ENCODE measurements around the gene SOX6. TPM values are rescaled to one million over a fixed set of nuclear protein-coding genes. Genes with fewer than 3 reads are reported as not detected.

The SOX6 gene
- total and polyA plus RNA-seq, 4 donors: under 0.01 to 11.8 (median 4.8) TPM

DNA sequence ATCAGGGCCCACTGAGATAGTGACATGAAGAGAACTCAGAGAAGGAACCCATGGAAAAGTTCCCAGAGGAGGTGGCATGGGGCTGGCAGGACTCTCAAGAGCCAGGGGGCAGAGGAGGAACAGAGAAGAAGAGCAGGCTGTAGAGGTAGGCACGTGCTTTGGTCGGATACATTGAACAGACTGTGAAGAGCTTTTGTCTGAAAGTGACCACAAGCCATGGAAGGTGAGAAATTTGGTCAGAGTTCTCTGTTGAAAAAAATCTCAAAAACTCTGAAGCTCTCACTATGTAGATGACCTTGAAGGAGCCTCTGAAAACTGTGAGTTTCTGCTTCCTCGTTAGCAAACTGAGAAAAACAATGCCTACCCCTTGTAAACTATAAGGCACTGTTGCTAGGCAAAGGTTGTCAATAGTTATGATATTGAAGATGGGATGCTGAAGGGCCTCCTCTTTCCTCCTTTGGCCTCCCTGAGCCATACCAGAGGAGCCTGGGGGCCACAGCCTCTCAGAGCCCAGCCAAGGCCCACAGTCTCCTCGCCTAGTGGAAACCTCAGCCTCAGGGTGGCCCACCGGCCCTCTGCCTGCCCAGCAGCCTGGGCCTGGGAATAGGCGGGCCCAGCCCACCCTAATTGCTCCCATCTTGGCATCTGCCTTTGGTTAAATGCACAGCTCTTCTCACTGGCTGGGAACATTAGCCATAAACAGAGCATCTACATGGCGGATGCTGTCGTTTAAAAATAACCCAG lies 415.7 kb downstream of the SOX6 start:
- Histone ChIP-seq H3K9me3 (ENCODE audit: control insufficient read depth, low read length) (no peaks in the 10 kb centered on the region), H3K36me3 (ENCODE audit: control insufficient read depth in 1 of 2, insufficient read depth in 2 of 2, low read length in 1 of 2) (no peaks in the 10 kb centered on the region), H3K27me3 (ENCODE audit: control insufficient read depth in 1 of 2, insufficient read depth in 2 of 2, low read length in 1 of 2) (no peaks in the 10 kb centered on the region), H3K4me3 (ENCODE audit: low read length in 2 of 2) (no peak overlapping the region), H3K4me1 (ENCODE audit: control insufficient read depth in 1 of 2, insufficient read depth in 2 of 2, low read length in 2 of 2) (no peaks in the 10 kb centered on the region), H3K27ac (ENCODE audit: low read depth in 1 of 2, low read length in 2 of 2) (no peak overlapping the region)
- ATAC-seq (ENCODE audit: low FRiP score): no peak
- intact Hi-C loops (cut with DNase I): no loop called here
- 85 to 87% methylated on average over 8 of the region's 8 CpGs for whole genome bisulfite sequencing, 2 donors
- no peak for DNase-seq

DNA sequence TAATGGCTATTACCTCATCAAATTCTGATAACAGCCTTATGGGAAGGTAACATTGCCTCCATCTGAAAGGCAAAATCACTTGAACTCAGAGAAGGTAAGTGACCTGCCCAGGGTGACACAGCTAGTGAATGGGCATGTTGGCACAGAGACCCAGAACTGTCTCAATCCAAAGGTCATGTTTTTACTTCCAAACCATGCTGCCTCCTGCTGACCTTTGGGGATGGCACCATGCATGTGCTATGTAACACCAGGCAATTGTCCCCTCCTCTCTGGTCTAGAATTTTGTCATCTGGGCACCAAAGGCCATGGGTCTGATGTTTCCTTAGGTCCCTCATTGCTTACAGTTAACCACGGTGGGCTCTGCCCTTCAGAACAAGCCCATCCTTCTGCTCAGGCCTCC lies 417.4 kb downstream of the SOX6 start:
- no peak for ATAC-seq (ENCODE audit: low FRiP score)

DNA sequence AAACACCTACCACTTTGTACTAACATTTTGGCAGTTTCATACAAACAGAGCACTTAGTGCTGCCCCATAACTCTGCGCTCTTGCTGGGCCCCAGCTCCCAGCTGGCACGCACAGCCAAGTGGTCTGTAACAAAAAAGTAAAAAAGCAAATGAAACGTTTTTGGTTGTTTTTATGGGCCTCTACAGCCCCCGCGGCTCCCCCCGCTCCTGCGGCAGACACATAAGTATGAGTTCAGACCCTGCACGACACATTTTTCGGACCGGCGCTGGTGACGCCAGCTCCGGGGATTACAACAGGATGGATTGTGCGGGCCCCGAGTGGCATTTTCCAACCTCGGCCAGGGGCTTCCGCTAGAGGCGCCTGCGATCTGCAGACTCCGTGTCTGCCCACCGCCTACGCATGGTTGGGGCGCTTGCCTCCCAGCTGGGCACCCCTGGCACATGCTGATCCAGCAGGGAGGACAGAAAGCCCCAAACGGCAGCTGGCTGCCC lies 418.2 kb downstream of the SOX6 start:
- Histone ChIP-seq H3K27ac (ENCODE audit: low read depth in 1 of 2, low read length in 2 of 2) (no peak overlapping the region), H3K4me3 (ENCODE audit: low read length in 2 of 2) (no peak overlapping the region), H3K9me3 (ENCODE audit: control insufficient read depth, low read length) (no peaks in the 10 kb centered on the region), H3K36me3 (ENCODE audit: control insufficient read depth in 1 of 2, insufficient read depth in 2 of 2, low read length in 1 of 2) (no peaks in the 10 kb centered on the region), H3K4me1 (ENCODE audit: control insufficient read depth in 1 of 2, insufficient read depth in 2 of 2, low read length in 2 of 2) (no peaks in the 10 kb centered on the region), H3K27me3 (ENCODE audit: control insufficient read depth in 1 of 2, insufficient read depth in 2 of 2, low read length in 1 of 2) (no peaks in the 10 kb centered on the region)
- DNase-seq (peak in 1 of 2 donors; percentile 49), ATAC-seq (ENCODE audit: low FRiP score) (peak; percentile 13)
- intact Hi-C loops (cut with DNase I): no loop called here
- WGBS, 2 donors: 71 to 78% methylated on average over 24 of the region's 24 CpGs

More for the DNA sequence above, 417.4 kb downstream of the SOX6 start:
- Histone ChIP-seq H3K27ac (ENCODE audit: low read depth in 1 of 2, low read length in 2 of 2) (no peak overlapping the region), H3K27me3 (ENCODE audit: control insufficient read depth in 1 of 2, insufficient read depth in 2 of 2, low read length in 1 of 2) (no peaks in the 10 kb centered on the region), H3K4me1 (ENCODE audit: control insufficient read depth in 1 of 2, insufficient read depth in 2 of 2, low read length in 2 of 2) (no peaks in the 10 kb centered on the region), H3K36me3 (ENCODE audit: control insufficient read depth in 1 of 2, insufficient read depth in 2 of 2, low read length in 1 of 2) (no peaks in the 10 kb centered on the region), H3K9me3 (ENCODE audit: control insufficient read depth, low read length) (no peaks in the 10 kb centered on the region), H3K4me3 (ENCODE audit: low read length in 2 of 2) (no peak overlapping the region)
- DNase-seq: no peak
- intact Hi-C loops (cut with DNase I): no loop called here
- 100% methylated on average over 1 of the region's 1 CpG for WGBS, 2 donors

DNA sequence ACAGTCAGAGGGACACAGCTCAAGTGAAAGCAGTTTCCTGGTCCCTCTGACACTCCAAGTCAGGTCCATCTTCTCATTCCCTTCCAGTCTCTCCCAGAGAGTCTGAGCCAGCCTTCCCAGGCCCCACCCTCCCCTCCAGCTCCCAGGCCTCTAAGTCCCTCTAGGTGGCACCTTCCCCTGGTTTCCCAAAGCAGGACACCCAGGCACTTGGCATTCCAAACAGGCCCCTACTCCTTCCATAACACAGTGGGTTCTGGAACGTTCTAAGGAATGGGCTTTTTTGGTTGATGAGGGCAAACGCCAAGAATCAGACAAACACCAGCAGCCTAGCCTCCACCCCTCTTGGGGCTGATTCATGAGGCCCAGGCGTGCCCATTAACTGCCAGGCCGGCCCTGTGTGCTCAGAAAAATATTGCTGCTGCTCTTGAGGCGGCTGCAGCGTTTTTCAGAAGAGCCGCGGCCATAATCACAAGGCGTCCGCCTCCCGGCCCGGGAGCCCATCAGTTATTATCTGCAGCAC lies 418.7 kb downstream of the SOX6 start:
- ATAC-seq (ENCODE audit: low FRiP score) (no peak), DNase-seq (no peak)
- H3K27ac ChIP-seq (ENCODE audit: low read depth in 1 of 2, low read length in 2 of 2): no peak overlapping the region
- intact Hi-C loops (cut with DNase I): no loop called here
- no peaks in the 10 kb centered on the region for H3K9me3 ChIP-seq (ENCODE audit: control insufficient read depth, low read length)
- H3K36me3 ChIP-seq (ENCODE audit: control insufficient read depth in 1 of 2, insufficient read depth in 2 of 2, low read length in 1 of 2): no peaks in the 10 kb centered on the region
- H3K4me1 ChIP-seq (ENCODE audit: control insufficient read depth in 1 of 2, insufficient read depth in 2 of 2, low read length in 2 of 2): no peaks in the 10 kb centered on the region
- no peaks in the 10 kb centered on the region for H3K27me3 ChIP-seq (ENCODE audit: control insufficient read depth in 1 of 2, insufficient read depth in 2 of 2, low read length in 1 of 2)
- 61 to 62% methylated on average over 12 of the region's 12 CpGs for WGBS, 2 donors
- no peak overlapping the region for H3K4me3 ChIP-seq (ENCODE audit: low read length in 2 of 2)

GRCh38 chr11:15936011-15936410 lies 420.3 kb downstream of the SOX6 start:
- ATAC-seq (ENCODE audit: low FRiP score): no peak
- no peaks in the 10 kb centered on the region for H3K27me3 ChIP-seq (ENCODE audit: control insufficient read depth in 1 of 2, insufficient read depth in 2 of 2, low read length in 1 of 2)
- DNase-seq: no peak
- no peaks in the 10 kb centered on the region for H3K9me3 ChIP-seq (ENCODE audit: control insufficient read depth, low read length)
- intact Hi-C loops (cut with DNase I): no loop called here
- WGBS, 2 donors: 94% methylated on average over 2 of the region's 2 CpGs
- H3K36me3 ChIP-seq (ENCODE audit: control insufficient read depth in 1 of 2, insufficient read depth in 2 of 2, low read length in 1 of 2): no peaks in the 10 kb centered on the region
- H3K4me1 ChIP-seq (ENCODE audit: control insufficient read depth in 1 of 2, insufficient read depth in 2 of 2, low read length in 2 of 2): no peaks in the 10 kb centered on the region
- H3K4me3 ChIP-seq (ENCODE audit: low read length in 2 of 2): no peak overlapping the region
- no peak overlapping the region for H3K27ac ChIP-seq (ENCODE audit: low read depth in 1 of 2, low read length in 2 of 2)

DNA sequence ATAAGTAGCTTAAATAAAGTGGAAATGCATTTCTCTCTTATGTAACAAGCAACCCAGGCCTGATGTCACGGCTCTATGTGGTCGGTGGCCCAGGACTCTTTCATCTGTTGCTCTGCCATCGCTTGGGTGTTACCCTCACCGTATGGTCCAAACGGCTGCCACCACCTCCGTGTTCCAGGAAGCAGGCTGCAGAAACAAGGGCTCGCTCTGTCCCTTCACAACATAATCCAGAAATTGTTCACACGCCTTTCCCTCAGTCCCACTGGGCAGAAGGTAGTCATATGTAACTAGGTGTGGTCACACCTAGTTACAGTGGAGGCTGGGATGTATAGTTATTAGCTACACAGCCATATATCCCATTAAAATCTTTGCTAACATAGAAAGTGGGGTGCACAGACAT lies 421.0 kb downstream of the SOX6 start:
- Histone ChIP-seq H3K4me1 (ENCODE audit: control insufficient read depth in 1 of 2, insufficient read depth in 2 of 2, low read length in 2 of 2) (no peaks in the 10 kb centered on the region), H3K36me3 (ENCODE audit: control insufficient read depth in 1 of 2, insufficient read depth in 2 of 2, low read length in 1 of 2) (no peaks in the 10 kb centered on the region), H3K4me3 (ENCODE audit: low read length in 2 of 2) (no peak overlapping the region), H3K27ac (ENCODE audit: low read depth in 1 of 2, low read length in 2 of 2) (no peak overlapping the region), H3K27me3 (ENCODE audit: control insufficient read depth in 1 of 2, insufficient read depth in 2 of 2, low read length in 1 of 2) (no peaks in the 10 kb centered on the region), H3K9me3 (ENCODE audit: control insufficient read depth, low read length) (no peaks in the 10 kb centered on the region)
- 92 to 94% methylated on average over 8 of the region's 8 CpGs for WGBS, 2 donors
- intact Hi-C loops (cut with DNase I): no loop called here
- no peak for ATAC-seq (ENCODE audit: low FRiP score)
- no peak for DNase-seq

DNA sequence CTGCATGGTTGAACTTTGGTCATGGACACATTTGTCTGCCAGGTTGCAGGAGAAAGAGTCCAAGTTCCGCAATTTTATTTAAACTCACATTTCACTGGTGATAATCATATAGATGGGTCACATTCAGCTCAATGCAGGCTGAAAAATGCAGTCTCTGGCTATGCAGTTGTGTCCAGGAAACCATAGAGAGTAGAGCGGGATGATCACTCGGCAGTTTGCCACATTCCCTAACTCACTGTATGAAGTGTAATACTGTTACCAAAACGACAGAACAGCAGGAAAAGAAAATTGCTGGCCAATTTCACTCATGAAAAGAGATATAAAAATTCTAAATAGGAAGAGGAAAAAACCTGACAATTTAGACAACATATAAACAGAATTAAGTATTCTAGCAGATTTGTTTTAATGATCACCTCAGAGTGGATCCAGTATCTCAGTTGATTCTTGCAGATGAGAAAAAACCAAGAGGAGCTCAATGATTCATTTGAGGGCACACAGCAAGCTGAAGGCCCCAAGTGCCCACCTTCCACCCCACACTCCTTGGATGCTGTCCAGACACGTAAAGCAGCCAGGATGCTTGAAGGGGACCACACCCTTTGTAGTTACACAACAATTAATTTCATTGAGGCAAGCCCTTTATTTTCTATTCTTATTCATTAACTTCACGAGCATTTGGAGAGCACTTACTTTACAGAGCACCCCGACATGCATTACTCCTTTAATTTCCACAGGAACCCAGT lies 422.3 kb downstream of the SOX6 start:
- H3K9me3 ChIP-seq (ENCODE audit: control insufficient read depth, low read length): no peaks in the 10 kb centered on the region
- no peak overlapping the region for H3K27ac ChIP-seq (ENCODE audit: low read depth in 1 of 2, low read length in 2 of 2)
- 81 to 84% methylated on average over 7 of the region's 7 CpGs for WGBS, 2 donors
- DNase-seq (no peak), ATAC-seq (ENCODE audit: low FRiP score) (no peak)
- H3K36me3 ChIP-seq (ENCODE audit: control insufficient read depth in 1 of 2, insufficient read depth in 2 of 2, low read length in 1 of 2): no peaks in the 10 kb centered on the region
- H3K4me3 ChIP-seq (ENCODE audit: low read length in 2 of 2): no peak overlapping the region
- intact Hi-C loops (cut with DNase I): no loop called here
- no peaks in the 10 kb centered on the region for H3K27me3 ChIP-seq (ENCODE audit: control insufficient read depth in 1 of 2, insufficient read depth in 2 of 2, low read length in 1 of 2)
- H3K4me1 ChIP-seq (ENCODE audit: control insufficient read depth in 1 of 2, insufficient read depth in 2 of 2, low read length in 2 of 2): no peaks in the 10 kb centered on the region

DNA sequence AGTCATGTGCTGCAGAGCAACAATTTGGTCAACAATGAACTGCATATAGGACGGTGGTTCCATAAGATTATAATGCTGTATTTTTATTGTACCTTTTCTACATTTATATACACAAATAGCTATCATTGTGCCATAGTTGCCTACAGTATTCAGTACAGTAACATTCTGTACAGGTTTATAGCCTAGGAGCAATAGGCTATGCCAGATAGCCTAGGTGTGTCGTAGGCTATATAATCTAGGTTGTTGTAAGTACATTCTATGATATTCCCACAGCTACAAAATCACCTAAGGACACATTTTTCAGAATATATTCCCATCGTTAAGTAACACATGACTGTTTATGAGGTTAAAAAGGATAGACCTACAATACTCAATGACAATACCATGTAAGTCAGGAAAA lies 423.9 kb downstream of the SOX6 start:
- no peak overlapping the region for H3K4me3 ChIP-seq (ENCODE audit: low read length in 2 of 2)
- no peaks in the 10 kb centered on the region for H3K27me3 ChIP-seq (ENCODE audit: control insufficient read depth in 1 of 2, insufficient read depth in 2 of 2, low read length in 1 of 2)
- no peaks in the 10 kb centered on the region for H3K36me3 ChIP-seq (ENCODE audit: control insufficient read depth in 1 of 2, insufficient read depth in 2 of 2, low read length in 1 of 2)
- DNase-seq (no peak), ATAC-seq (ENCODE audit: low FRiP score) (no peak)
- intact Hi-C loops (cut with DNase I): no loop called here
- H3K27ac ChIP-seq (ENCODE audit: low read depth in 1 of 2, low read length in 2 of 2): no peak overlapping the region
- H3K4me1 ChIP-seq (ENCODE audit: control insufficient read depth in 1 of 2, insufficient read depth in 2 of 2, low read length in 2 of 2): no peaks in the 10 kb centered on the region
- H3K9me3 ChIP-seq (ENCODE audit: control insufficient read depth, low read length): no peaks in the 10 kb centered on the region
- WGBS, 2 donors: 94 to 95% methylated on average over 3 of the region's 3 CpGs
